Activated naive CD4-positive, alpha-beta T cell treated with Interleukin-2 at 50 U/mL for 16 hours (primary cell): ENCODE data around the gene SNRNP35.
"Not testable (repeated sequence)": the region's sequence is repeated elsewhere in the genome, so short reads cannot be mapped to it uniquely, and the experiment has no call there.

ENCODE experiments used
- DNase-seq: peaks from one replicate; pipeline ENCODE4 v3.0.0-alpha.2; 2020

Gene SNRNP35

DNA sequence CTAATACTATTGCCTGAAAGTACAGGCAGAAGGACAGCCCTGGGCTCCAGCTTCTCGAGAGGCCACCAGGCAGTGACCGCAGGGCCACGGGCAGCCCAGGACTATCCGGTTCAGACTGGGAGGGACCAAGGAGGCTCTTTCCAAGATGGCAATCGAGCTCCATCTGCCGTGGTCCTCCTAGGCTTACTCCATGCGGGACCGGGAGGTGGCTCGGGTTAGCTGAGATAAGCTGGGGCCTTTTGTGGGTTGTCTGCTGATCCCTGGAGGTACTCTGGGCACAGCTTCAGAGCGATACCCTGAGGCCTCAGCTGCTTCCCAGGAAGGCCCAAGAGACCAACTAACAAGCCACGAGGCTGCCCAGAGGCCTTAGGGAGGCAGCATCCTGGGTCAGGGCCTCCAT is 33.1 kb downstream of the SNRNP35 start:
- DNase-seq, result no peak

DNA sequence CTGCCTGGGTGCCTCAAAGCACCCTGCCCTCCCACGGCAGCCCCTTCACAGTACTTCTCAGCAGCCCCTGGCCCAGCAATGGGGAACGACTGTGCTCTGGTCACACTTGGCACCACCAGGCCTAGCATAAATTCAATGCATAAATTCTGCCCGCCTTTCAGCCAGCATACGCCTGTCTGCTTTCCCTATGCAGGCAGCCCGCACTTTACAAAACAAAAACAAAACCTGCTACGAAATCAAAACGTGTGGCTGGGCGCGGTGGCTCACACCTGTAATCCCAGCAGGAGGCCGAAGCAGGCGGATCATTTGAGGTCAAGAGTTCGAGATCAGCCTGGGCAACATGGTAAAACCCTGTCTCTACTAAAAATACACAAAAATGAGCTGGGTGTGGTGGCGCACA is 33.5 kb downstream of the SNRNP35 start:
- no peak for DNase-seq

DNA sequence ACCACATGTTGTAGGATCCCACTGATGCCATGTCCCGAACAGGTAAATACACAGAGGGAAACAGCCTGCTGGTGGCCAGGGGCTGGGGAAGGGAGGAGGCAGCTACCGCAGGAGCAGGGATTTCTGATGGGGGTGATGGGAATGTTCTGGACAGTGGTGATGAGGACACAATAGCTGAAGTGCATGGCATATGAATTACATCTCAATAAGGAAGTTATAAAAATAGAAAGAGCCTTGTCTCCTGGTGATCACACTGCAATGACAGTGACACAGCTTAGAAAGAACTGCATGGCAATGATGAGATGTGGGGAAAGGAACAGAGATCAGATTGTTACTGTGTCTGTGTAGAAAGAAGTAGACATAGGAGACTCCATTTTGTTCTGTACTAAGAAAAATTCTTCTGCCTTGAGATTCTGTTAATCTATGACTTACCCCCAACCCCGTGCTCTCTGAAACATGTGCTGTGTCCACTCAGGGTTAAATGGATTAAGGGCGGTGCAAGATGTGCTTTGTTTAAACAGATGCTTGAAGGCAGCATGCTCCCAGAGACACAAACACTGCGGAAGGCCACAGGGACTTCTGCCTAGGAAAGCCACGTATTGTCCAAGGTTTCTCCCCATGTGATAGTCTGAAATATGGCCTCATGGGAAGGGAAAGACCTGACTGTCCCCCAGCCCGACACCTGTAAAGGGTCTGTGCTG is 34.5 kb downstream of the SNRNP35 start:
- DNase-seq, result not testable (repeated sequence)

DNA sequence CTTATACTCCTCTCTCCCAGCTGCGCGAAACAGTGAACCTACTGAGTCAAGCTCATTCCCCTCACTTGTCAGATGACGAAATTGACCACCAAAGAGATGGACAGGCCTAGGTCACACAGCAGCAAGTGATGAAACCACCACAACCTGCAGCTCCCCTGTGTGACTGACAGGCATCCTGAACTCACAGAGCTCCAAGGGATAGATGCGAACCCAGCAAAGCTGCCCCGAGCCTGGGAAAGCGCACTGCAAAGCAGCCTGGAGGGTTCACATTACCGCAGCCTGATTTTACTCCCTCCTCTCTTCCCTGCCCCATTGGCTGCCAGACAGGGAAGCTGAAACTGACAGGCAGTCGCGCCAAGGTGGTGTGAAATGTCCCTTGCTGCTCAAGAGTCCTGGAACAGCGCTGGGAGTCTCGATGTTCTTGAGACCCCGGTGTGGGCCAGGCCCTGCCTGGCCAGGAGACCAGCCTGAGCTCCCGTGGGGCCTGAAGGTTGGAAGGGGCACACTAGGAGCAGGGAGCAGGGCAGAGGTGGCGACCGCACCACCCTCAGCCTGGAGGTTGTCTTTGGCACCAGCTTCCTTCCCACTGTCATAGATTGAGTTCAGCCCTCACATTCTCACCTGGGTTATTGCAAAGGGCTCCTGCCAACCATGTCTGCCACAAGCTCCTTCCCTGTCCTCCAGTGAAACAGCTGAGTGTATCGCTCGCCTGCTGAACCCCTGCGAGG is 36.3 kb downstream of the SNRNP35 start:
- no peak for DNase-seq

DNA sequence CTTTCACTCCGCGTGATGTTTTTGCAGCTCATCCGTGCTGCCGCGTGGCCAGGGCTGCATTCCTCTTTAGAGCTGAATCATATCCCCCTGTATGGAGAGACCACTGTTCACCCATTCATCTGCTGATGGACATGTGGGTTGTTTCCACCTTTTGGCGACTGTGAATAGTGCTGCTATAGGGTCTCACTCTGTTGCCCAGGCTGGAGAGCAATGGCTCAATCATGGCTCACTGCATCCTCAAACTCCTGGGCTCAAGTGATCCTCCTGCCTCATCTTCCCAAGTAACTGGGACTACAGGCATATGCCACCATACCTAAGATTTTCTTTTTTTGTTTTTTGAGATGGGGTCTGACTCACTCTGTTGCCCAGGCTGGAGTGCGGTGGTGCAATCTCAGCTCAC is 39.1 kb downstream of the SNRNP35 start:
- DNase-seq, result no peak

DNA sequence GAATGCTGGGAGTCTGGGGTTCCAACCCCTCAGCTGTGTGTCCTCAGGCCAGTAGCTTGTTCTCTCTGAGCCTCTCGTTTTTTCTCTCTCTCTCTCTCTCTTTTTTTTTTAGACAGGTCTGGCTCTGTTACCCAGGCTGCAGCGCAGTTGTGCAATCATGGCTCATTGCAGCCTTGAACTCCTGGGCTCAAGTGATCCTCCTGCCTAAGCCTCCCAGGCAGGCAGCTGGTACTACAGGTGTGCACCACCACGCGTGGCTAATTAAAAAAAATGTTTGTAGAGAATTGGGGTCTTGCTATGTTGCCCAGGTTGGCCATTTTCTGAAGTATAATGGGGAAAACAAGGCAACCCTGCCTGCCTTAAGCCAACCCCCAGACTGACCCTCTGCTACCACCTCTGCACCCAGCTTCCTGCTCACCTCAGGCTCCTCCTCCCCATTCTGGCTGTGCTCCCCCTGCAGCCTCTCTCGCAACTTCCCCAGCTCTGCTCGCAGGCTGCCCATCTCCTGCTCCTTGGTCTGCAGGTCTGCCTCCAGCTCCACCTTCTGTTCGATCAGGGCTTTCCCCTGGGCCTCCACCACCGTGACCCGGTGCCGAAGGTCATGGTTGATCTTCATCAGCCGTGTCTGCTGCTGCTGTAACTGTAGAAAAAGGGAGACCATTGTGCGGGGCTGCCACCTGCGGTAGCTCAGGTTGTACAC is 40.3 kb downstream of the SNRNP35 start:
- no peak for DNase-seq

DNA sequence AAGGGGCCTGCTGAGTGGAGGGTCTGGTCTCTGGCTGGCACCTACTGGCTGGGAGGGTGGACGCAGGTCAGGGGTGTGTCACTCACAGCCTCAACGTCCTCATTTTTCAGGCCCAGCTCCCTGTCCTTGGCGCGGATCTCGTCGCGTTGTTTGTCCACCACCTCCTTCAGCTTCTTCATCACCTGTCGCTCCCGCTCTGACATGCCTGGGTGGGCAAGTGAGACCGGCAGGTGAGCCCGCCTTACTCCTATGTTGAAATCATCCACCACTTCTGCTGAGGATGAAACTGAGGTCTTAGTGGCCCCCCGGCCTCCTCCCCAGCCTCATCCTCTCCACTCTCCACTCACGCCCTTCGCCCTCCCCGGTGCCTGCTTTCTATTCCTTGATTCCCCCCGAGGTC is 41.4 kb downstream of the SNRNP35 start:
- no peak for DNase-seq

DNA sequence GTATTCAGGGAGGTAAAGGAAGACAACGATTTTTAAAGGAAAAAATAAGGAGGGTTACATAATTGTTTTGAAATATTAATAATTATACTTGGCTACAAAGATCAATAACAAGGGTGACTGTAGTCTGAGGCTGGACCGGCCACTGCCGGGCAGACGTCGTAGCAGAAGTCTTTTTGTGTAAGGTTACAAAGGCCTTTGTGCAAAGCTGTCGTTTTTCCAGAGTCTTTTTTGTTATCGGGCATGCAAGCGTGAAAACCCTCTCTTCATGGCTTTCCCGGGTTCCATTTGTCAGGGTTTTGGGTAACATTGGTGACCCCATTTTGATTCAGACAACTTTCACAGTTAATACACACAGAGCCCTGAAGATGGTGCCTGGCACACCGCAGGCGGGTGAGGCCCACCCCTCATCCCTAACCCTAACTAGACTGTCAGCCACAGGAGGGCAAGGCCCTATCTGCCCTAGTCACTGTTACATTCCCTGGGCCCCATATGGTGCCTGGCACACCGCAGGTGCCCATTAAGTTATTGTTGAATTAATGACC is 44.3 kb downstream of the SNRNP35 start:
- DNase-seq, result no peak

DNA sequence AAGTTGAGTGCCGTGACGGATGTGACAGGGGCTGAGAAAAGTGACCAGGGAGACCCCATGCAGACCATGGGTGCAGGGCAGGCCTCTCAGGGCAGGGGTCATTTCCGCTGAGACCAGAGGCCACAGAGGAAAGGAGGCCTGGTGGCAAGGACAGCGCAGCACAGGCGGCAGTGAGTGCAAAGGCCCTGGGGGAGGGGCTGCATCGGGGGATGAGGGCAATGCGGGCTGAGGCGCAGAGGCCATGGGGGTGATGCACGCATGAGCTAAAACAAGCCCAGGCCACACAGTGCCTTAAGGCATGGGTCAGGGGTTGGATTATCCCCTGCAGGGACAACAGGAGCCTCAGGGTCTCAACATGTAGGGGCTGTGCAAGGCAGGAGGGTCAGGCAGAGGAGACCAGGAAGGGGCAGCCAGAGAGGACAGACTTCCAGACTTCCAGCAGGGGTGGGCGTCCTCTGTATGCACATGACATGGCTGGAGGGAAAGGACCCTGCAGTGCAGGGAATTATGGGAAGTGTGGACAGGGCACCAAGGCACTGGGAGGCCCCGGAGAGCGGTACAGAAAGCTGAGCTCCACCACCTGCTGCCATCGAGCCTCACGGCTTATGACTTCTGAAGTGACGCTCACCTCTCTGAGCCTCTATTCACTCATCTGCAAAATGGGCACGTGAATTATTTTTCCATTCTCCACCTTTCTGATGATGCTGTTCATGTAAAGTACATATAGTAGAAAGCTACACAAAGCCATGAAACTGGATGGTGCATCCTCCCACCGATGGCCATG is 48.3 kb downstream of the SNRNP35 start:
- DNase-seq, result no peak

DNA sequence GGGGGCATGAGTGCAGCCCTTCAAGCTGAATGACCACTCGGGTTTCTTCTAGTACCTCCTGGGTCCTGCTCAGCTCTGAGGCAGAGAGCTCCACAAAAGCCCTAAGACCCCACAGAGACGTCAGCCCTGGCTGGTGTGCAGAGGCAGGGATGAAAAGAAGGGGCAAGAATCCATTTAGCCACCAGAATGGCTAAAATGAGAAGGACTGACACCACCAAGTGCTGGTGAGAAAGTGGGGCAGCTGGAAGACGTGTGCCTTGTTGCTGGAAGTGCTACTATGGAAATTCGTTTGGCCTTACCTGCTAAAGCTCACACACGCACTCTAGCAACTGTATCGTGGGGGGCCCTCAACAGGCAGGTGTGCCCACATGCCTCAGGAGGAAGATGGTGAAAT is 48.9 kb downstream of the SNRNP35 start:
- no peak for DNase-seq

DNA sequence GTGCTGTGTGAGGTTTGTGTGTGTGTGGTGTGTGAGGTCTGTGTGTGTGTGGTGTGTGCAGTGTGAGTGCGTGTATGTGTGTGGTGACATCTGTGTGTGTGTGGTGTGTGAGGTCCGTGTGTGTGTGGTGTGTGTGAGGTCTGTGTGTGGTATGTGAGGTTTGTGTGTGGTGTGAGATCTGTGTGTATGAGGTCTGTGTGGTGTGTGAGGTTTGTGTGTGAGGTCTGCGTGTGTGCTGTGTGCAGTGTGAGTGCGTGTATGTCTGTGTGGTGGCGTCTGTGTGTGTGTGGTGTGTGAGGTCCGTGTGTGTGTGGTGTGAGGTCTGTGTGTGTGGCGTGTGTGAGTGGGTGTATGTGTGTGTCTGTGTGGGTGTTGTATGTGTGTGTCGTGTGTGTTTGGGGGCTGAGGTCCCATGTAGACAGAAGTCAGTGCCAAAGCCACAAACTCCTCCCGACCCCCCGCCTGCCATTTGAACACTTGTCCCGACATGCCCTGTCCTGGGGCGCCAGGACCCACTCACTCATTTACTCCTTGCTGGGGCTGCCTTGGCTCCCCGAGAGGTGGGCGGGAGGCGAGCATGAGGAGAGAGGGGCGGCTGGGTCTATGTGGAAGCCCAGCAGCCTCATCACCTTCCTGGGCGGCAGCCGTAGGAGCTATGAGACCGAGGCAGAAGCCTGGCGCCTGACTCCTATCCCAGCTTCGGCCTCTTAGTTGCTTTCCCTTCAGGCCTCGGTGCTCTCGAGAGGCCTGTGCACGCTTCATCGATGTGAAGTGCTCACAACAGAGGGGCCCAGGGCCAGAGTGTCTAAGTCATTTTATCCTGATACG is 55.1 kb downstream of the SNRNP35 start:
- DNase-seq, result no peak

DNA sequence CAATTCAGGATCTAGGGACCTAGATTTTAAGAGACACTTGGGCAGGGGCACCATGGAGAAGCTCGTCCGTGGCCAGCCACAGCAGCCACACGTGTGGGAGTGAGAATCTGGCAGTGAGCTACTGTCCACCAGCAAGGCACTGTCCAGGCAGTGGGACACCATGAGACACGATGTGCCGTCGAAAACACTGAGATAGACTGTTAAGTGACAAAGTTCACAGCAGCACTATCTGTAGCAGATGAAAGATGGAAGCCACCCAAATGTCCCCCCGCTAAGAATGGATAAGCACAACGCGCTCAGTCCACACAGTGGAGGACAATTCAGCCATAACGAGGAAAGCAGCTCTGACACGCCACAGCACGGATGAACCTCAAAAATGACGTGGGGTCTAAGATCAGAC is 55.9 kb downstream of the SNRNP35 start:
- DNase-seq, result no peak

DNA sequence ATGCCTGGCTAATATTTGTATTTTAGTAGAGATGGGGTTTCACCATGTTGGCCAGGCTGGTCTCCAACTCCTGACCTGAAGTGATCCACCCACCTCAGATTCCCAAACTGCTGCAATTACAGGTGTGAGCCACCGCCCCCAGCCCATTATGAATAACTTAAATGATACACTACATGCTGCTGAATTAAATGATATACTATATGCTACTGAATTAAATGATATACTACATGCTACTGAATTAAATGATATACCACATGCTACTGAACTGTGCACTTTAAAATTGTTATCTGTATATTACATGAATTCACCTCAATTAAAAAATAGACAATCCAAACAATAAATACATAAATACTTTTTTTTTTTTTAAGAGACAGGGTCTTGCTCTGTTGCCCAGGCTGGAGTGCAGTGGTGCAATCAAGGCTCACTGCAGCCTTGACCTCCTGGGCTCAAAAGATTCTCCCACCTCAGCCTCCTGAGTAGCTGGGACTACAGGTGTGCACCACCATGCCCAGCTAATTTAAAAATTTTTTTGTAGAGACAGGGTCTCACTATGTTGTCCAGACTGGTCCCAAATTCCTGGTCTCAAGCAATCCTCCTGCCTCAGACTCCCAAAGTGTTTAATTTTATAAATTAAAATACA is 56.8 kb downstream of the SNRNP35 start:
- not testable (repeated sequence) for DNase-seq

DNA sequence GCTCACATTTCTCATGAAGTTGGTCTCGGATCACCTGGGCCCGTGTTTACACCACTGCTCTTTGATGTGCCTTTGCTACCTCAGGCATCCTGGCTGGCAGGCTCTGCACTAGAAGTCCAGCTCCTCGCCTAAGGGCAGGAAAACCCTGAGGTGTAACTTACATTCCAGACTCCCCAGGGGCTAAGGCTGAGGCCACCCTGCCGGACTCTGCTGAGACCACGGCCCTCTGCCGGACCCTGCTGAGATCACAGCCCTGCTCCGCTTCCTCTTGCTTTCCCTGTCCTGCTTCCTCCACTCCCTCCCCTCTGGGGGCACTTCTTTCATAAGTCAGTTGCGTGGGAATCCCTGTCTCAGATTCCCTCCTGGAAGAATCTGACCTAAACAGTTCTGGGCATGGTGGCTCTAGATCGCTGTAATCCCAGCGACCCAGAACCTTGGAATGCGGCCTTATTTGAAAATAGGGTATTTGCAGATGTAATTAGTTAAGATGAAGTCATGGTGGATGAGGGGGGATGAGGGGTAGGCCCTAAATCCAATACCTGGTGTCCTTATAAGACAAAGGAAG is 58.4 kb downstream of the SNRNP35 start:
- DNase-seq, result no peak
